ENCODE measurements around the gene NECTIN1.

The NECTIN1 gene

GRCh38 chr11:119711476-119711875, 17.5 kb downstream of the NECTIN1 start:
- no peak for DNase-seq

DNA sequence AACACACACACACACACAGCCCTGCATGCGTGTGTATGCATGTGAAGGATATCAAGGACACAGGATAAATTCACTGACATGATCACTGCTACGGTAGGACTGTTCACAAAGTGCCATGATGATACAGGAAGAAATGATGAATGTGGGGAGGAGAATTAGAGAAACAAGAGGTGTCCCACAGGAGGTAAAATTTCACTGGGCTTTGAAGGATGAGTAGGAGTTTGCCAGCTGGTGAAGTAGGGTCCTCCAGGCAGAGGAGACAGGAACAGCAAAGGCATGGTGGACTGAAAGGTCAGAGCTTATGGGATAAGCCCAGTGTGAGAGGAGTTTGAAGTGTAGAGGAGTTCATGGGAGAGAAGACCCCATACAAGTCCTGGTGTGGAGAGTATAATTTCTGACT, 18.6 kb downstream of the NECTIN1 start:
- no peak for DNase-seq

DNA sequence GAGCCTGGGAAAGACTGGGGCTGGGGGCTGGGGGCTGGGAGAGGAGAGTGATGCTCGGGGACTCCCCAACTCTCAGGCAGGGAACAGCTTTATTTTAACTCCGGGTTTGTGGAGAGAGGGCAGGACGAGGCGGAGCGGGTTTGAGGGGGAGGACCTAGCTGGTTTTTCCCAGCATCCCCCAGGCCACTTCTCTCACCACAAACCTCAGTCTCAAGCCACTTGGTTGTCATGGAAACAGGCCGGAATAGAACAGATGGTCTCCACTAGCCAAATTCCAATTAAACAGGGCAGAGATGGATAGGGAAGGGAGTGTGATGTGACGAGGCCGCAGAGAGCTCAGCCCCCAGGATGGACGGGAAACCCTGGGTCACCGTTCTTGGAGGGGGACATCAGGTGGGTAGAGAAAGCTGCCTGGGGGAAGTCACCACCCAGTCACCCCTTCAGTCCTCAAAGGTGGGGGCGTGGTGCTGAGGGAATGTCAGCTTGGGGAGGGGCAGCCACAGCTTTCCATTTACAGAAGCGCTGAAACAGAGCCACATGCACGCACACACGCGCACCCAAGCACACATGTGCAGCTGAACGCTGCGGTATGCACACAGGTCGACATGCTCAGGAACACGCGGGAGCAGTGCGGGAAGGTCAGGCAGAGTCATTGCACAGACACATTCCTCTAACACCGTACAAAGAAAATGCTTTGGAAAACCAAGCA, 19.2 kb downstream of the NECTIN1 start:
- DNase-seq: peak in 1 of 3 donors; percentile 27

DNA sequence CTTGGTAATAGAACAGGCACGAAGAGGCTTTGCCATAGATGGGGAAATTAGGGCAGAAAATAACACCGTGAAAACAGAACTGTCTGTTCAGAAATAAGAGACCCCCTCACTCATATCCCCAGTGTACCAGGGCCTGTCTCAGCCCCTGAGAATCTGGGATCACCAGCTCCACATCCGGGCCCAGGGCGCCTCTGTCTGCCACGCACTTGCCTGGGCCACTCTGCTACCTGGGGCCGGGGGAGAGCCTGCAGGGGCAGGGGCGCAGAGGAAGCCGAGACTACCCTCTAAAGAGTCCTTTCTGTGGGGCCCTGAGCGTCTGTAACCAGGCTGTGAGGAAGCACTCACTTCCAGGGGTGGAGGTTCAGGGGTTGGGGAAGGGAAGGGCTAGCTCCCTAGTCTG, 19.8 kb downstream of the NECTIN1 start:
- DNase-seq: no peak

GRCh38 chr11:119708384-119708783, 20.6 kb downstream of the NECTIN1 start:
- peak in 1 of 3 donors; percentile 39 for DNase-seq

- DNase-seq: peak in 1 of 3 donors; percentile 26
Observed at GRCh38 chr11:119706887-119707286, 22.1 kb downstream of the NECTIN1 start.

DNA sequence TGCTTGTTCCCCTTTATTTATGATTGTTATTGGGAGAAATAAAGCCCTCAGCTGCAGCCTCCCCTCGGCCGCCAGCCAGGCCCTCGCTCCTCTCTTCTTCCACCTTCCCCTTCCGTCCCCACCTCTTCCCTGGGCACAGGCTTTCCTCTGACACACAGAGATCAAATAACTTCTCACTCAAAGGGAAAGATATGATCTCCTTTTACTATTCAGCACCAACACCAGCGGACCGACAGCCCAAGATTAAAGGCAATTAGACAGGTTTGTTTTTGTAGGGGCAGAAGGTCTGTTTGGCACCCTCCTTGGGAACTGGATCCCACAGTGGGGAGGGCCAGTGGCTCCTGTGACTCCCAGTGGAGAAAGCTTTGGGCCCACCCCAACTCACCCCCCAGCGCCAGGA, 23.0 kb downstream of the NECTIN1 start:
- DNase-seq: no peak

DNA sequence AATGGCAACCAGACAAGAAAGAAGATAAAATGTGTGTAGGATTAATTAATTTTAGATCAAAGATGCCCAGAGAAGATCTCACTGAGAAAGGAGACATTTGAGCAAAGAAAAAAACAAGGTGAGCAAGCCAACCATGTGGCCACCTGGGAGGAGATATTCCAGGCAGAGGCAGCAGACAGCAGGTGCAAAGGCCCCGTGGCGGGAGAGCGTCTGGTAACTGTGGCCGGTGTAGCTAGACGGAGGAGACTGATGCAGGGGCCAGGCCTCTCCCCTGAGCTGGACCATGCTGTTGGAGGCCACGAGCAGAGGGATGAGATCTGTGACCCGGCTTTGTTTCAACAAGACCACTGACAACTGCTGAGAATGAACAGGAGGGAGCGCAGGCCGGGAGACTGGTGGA, 23.6 kb downstream of the NECTIN1 start:
- DNase-seq: no peak

- DNase-seq: no peak
Observed at GRCh38 chr11:119704849-119705248, 24.2 kb downstream of the NECTIN1 start.

DNA sequence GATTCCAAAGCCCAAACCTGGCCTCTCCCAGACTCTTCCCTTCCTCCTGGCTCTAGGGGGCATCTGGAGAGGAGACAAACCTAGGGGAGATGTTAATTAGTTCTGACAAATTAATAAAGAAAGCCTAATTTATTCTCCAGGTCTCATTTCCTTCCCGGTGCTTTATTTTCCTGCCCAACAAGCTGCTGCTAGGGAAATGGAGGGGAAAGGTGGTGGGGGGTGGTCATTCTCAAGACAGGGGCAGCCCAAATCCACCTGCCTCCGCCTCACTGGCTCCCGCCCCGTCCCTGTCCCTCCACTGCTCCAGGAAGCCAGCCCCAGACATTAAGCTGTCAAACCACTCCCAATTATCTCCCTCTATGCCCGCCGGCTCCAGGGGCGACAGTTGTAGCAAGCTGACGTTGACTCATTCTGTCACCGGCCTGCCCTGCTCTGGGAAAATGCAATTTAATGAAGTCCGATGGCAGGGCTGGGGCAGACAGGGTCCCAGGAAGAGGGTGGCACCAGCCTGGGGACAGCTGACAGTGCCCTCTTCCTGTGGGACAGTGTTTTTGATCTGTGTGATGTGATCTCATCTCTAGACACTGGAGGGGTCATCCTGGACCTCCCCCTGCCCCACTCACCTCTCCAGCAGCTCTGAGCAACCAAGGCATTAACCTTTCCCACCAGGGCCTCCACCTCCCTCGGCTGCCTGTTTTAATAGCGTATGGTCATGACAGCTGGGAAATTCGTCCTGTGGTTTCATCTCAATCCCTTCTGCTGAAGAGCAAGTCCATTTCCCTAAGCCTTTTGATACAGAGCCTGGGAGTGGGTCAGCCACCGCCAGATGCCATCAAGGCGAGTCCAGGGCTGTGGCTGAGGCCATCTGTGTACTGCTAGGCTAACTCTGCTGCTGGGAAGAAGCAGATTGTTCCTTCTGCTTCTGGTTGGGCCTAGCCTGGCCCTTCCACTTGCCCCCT, 27.1 kb downstream of the NECTIN1 start:
- DNase-seq: no peak

GRCh38 chr11:119700536-119701346, 28.3 kb downstream of the NECTIN1 start:
- peak in 1 of 3 donors; percentile 23 for DNase-seq

GRCh38 chr11:119700030-119700429, 29.0 kb downstream of the NECTIN1 start:
- no peak for DNase-seq

GRCh38 chr11:119699227-119699626, 29.8 kb downstream of the NECTIN1 start:
- no peak for DNase-seq

- DNase-seq: no peak
Observed at GRCh38 chr11:119697882-119698281, 31.1 kb downstream of the NECTIN1 start.

DNA sequence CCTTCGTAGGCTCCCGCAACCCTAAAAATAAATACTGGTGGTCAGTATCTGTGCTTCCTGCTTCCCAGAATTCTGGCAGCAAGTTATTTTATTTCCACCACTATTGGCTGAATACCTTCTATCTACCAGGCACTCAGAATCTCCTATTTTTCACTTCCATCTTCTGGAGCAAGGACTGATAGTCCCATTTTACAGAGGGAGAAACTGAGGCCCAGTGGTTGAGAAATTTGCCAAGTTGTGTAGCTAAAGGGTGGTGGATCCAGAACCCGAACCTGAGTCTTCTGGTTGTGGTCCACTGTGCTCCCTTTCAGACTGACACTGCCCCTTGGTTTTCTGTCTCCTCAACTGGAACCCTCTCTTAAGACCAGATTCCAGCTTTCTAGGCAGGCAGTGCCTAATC, 31.6 kb downstream of the NECTIN1 start:
- no peak for DNase-seq

- DNase-seq: no peak
Observed at GRCh38 chr11:119696378-119697222, 32.4 kb downstream of the NECTIN1 start.

- DNase-seq: peak; percentile 26 to 30 (median 28)
Observed at GRCh38 chr11:119694334-119694733, 34.7 kb downstream of the NECTIN1 start.

GRCh38 chr11:119693253-119693815, 35.7 kb downstream of the NECTIN1 start:
- no peak for DNase-seq

GRCh38 chr11:119692540-119692820, 36.5 kb downstream of the NECTIN1 start:
- DNase-seq: no peak

GRCh38 chr11:119691701-119692539, 37.1 kb downstream of the NECTIN1 start:
- DNase-seq: no peak

Data from suppressor macrophage treated with lipopolysaccharide for 1 hour (primary cell).